Adipocyte (in vitro differentiated cells): ENCODE data around the gene GRIK2.

Source experiments
- DNase-seq: peaks from one replicate; pipeline ENCODE4 v3.0.0-alpha.2; 2015; ENCODE audit warnings: low read depth
- H3K27me3 ChIP-seq: replicated peaks from 2 replicates; pipeline ENCODE4 v1.7.0; 2013; ENCODE audit warnings: mild to moderate bottlenecking, low read length, moderate library complexity; ENCODE audit not compliant: control insufficient read depth, insufficient read depth
- H3K36me3 ChIP-seq: 2 replicates; pipeline ENCODE4 v1.7.0; 2013; ENCODE audit warnings: low read length, mild to moderate bottlenecking, moderate library complexity; ENCODE audit not compliant: control insufficient read depth, insufficient read depth, severe bottlenecking
- H3K4me1 ChIP-seq: 2 replicates; pipeline ENCODE4 v1.7.0; 2013; ENCODE audit warnings: mild to moderate bottlenecking, low read length, moderate library complexity; ENCODE audit not compliant: control insufficient read depth, insufficient read depth
- H3K4me3 ChIP-seq: 2 replicates; pipeline ENCODE4 v1.7.0; 2013; ENCODE audit warnings: mild to moderate bottlenecking, low read length, moderate library complexity
- H3K9ac ChIP-seq: 2 replicates; pipeline ENCODE4 v1.7.0; 2013; ENCODE audit warnings: mild to moderate bottlenecking, low read length, moderate library complexity
- H3K9me3 ChIP-seq: 2 replicates; pipeline ENCODE4 v1.7.0; 2013; ENCODE audit warnings: mild to moderate bottlenecking, low read length, moderate library complexity; ENCODE audit not compliant: control insufficient read depth

The GRIK2 gene

GRCh38 chr6:101784094-101784493, 390.6 kb downstream of the GRIK2 start:
- no peak for DNase-seq
- peaks cover 10% of the 10 kb centered on the region for H3K4me1 ChIP-seq
- H3K36me3 ChIP-seq: no peaks in the 10 kb centered on the region
- no peaks in the 10 kb centered on the region for H3K27me3 ChIP-seq
- no peak overlapping the region for H3K9ac ChIP-seq
- no peak overlapping the region for H3K4me3 ChIP-seq
- peaks cover 4% of the 10 kb centered on the region for H3K9me3 ChIP-seq

GRCh38 chr6:101799531-101799930, 406.0 kb downstream of the GRIK2 start:
- Histone ChIP-seq H3K9ac (no peak overlapping the region), H3K4me3 (no peak overlapping the region), H3K36me3 (no peaks in the 10 kb centered on the region), H3K27me3 (no peaks in the 10 kb centered on the region), H3K9me3 (no peaks in the 10 kb centered on the region), H3K4me1 (no peaks in the 10 kb centered on the region)
- DNase-seq: no peak

GRCh38 chr6:101800598-101800997, 407.1 kb downstream of the GRIK2 start:
- no peaks in the 10 kb centered on the region for H3K4me1 ChIP-seq
- no peak overlapping the region for H3K4me3 ChIP-seq
- no peaks in the 10 kb centered on the region for H3K27me3 ChIP-seq
- H3K9ac ChIP-seq: no peak overlapping the region
- H3K9me3 ChIP-seq: no peaks in the 10 kb centered on the region
- DNase-seq: no peak
- H3K36me3 ChIP-seq: no peaks in the 10 kb centered on the region

- Histone ChIP-seq H3K27me3 (no peaks in the 10 kb centered on the region), H3K4me1 (no peaks in the 10 kb centered on the region), H3K4me3 (no peak overlapping the region), H3K9me3 (no peaks in the 10 kb centered on the region), H3K36me3 (no peaks in the 10 kb centered on the region), H3K9ac (no peak overlapping the region)
- peak; percentile 38 for DNase-seq
These were observed 409.6 kb downstream of the GRIK2 start for GRCh38 chr6:101803136-101803535.

GRCh38 chr6:101806241-101806640, 412.7 kb downstream of the GRIK2 start:
- Histone ChIP-seq H3K9ac (no peak overlapping the region), H3K4me3 (no peak overlapping the region), H3K36me3 (no peaks in the 10 kb centered on the region), H3K27me3 (no peaks in the 10 kb centered on the region), H3K4me1 (no peaks in the 10 kb centered on the region), H3K9me3 (no peaks in the 10 kb centered on the region)
- DNase-seq: peak; percentile 55

GRCh38 chr6:101811108-101811507, 417.6 kb downstream of the GRIK2 start:
- no peak for DNase-seq
- no peaks in the 10 kb centered on the region for H3K9me3 ChIP-seq
- no peaks in the 10 kb centered on the region for H3K4me1 ChIP-seq
- H3K9ac ChIP-seq: no peak overlapping the region
- H3K4me3 ChIP-seq: no peak overlapping the region
- no peaks in the 10 kb centered on the region for H3K27me3 ChIP-seq
- no peaks in the 10 kb centered on the region for H3K36me3 ChIP-seq

- DNase-seq: no peak
- no peak overlapping the region for H3K9ac ChIP-seq
- H3K36me3 ChIP-seq: no peaks in the 10 kb centered on the region
- no peaks in the 10 kb centered on the region for H3K27me3 ChIP-seq
- H3K4me1 ChIP-seq: no peaks in the 10 kb centered on the region
- no peaks in the 10 kb centered on the region for H3K9me3 ChIP-seq
- no peak overlapping the region for H3K4me3 ChIP-seq
These were observed 423.2 kb downstream of the GRIK2 start for GRCh38 chr6:101816716-101817115.

GRCh38 chr6:101818051-101818450, 424.5 kb downstream of the GRIK2 start:
- Histone ChIP-seq H3K4me1 (no peaks in the 10 kb centered on the region), H3K9me3 (no peaks in the 10 kb centered on the region), H3K9ac (no peak overlapping the region), H3K36me3 (no peaks in the 10 kb centered on the region), H3K4me3 (no peak overlapping the region), H3K27me3 (no peaks in the 10 kb centered on the region)
- DNase-seq: no peak

GRCh38 chr6:101824551-101825345, 431.2 kb downstream of the GRIK2 start:
- no peak overlapping the region for H3K4me3 ChIP-seq
- H3K4me1 ChIP-seq: no peaks in the 10 kb centered on the region
- no peaks in the 10 kb centered on the region for H3K36me3 ChIP-seq
- H3K27me3 ChIP-seq: no peaks in the 10 kb centered on the region
- DNase-seq: peak; percentile 19
- H3K9me3 ChIP-seq: peaks cover 22% of the 10 kb centered on the region
- H3K9ac ChIP-seq: no peak overlapping the region

GRCh38 chr6:101826269-101826668, 432.8 kb downstream of the GRIK2 start:
- Histone ChIP-seq H3K4me3 (no peak overlapping the region), H3K4me1 (no peaks in the 10 kb centered on the region), H3K9ac (no peak overlapping the region), H3K27me3 (no peaks in the 10 kb centered on the region), H3K36me3 (no peaks in the 10 kb centered on the region), H3K9me3 (peaks cover 26% of the 10 kb centered on the region)
- no peak for DNase-seq

GRCh38 chr6:101826678-101827077, 433.2 kb downstream of the GRIK2 start:
- Histone ChIP-seq H3K27me3 (no peaks in the 10 kb centered on the region), H3K9me3 (peaks cover 26% of the 10 kb centered on the region), H3K4me1 (no peaks in the 10 kb centered on the region), H3K4me3 (no peak overlapping the region), H3K36me3 (no peaks in the 10 kb centered on the region), H3K9ac (no peak overlapping the region)
- DNase-seq: no peak
